NCI-H460 (cell line): ENCODE data around the gene RND3. TPM values are rescaled to one million over a fixed set of nuclear protein-coding genes. Genes with fewer than 3 reads are reported as not detected.

Experiments used
- DNase-seq: peaks from one replicate; pipeline ENCODE4 v3.0.0-alpha.2; 2016; ENCODE audit warnings: low read depth; ENCODE audit errors: extremely low read depth
- total RNA-seq: library from RNA; depleted of rRNA; stranded (reverse); fragments of >200 nt; shearing (Covaris generic); gene quantifications from 2 replicates; pipeline ENCODE4 v1.2.3, GENCODE V29; 2014

RND3 gene
- total RNA-seq, 1 experiment from 2014 or later: 87.3 TPM

- no peak for DNase-seq
These were observed 6.9 kb upstream of the RND3 start for GRCh38 chr2:150494234-150494945.

GRCh38 chr2:150491943-150492342 is 4.5 kb upstream of the RND3 start:
- DNase-seq: peak; percentile 52

- DNase-seq: no peak
These were observed 4.0 kb upstream of the RND3 start for GRCh38 chr2:150491430-150491829.

GRCh38 chr2:150490466-150490865 is 3.0 kb upstream of the RND3 start:
- DNase-seq: no peak

GRCh38 chr2:150486539-150487484 is 655 bp downstream of the RND3 start:
- peak; percentile 36 for DNase-seq

GRCh38 chr2:150485871-150486538 is 1.5 kb downstream of the RND3 start:
- DNase-seq: peak; percentile 66

GRCh38 chr2:150485114-150485870 is 2.2 kb downstream of the RND3 start:
- DNase-seq: no peak

GRCh38 chr2:150484461-150485021 is 2.9 kb downstream of the RND3 start:
- DNase-seq: no peak

- DNase-seq: no peak
These were observed 3.5 kb downstream of the RND3 start for GRCh38 chr2:150484006-150484405.

- DNase-seq: no peak
These were observed 3.9 kb downstream of the RND3 start for GRCh38 chr2:150483532-150483931.

GRCh38 chr2:150482667-150483400 is 4.6 kb downstream of the RND3 start:
- no peak for DNase-seq

- DNase-seq: no peak
These were observed 5.4 kb downstream of the RND3 start for GRCh38 chr2:150482111-150482510.

GRCh38 chr2:150480971-150481830 is 6.3 kb downstream of the RND3 start:
- no peak for DNase-seq

- DNase-seq: no peak
These were observed 7.2 kb downstream of the RND3 start for GRCh38 chr2:150480241-150480640.

- DNase-seq: no peak
These were observed 8.2 kb downstream of the RND3 start for GRCh38 chr2:150479075-150479915.

- DNase-seq: no peak
These were observed 9.1 kb downstream of the RND3 start for GRCh38 chr2:150478200-150478974.

- DNase-seq: no peak
These were observed 10.1 kb downstream of the RND3 start for GRCh38 chr2:150477347-150477746.
